Measurements from ENCODE around the gene EIF4G1.
"Not testable (repeated sequence)": the region's sequence is repeated elsewhere in the genome, so short reads cannot be mapped to it uniquely, and the experiment has no call there.

Gene EIF4G1

GRCh38 chr3:184314363-184314699 lies at the start of gene EIF4G1:
EIF4G1 (plus strand) TSS chr3:184314606; CDS start chr3:184315797, 1,191 bp downstream.
- no peaks in the 10 kb centered on the region for H3K27me3 Mint-ChIP-seq
- no peaks in the 10 kb centered on the region for H3K9me3 Mint-ChIP-seq
- peaks cover 49% of the 10 kb centered on the region for H3K36me3 Mint-ChIP-seq (ENCODE audit: low read depth)
- H3K27ac Mint-ChIP-seq, result peak within 1 kb of the TSS; percentile 72
- H3K4me1 Mint-ChIP-seq (ENCODE audit: low read depth), result peaks cover 34% of the 10 kb centered on the region
- intact Hi-C loops (cut with micrococcal nuclease), result loop anchor here (1.0 kb wide), 1 partner anchor 15 kb away; the partner anchor contains the start of gene PSMD2
- peak within 1 kb of the TSS; percentile 80 for H3K4me3 Mint-ChIP-seq

- H3K4me3 Mint-ChIP-seq; H3K27ac Mint-ChIP-seq; H3K9me3 Mint-ChIP-seq; H3K36me3 Mint-ChIP-seq (ENCODE audit: low read depth); H3K4me1 Mint-ChIP-seq (ENCODE audit: low read depth); intact Hi-C loops (cut with micrococcal nuclease): not testable (repeated sequence)
- peaks cover 70% of the 10 kb centered on the region for H3K27me3 Mint-ChIP-seq
Measured at GRCh38 chr3:184267249-184267648, 47.2 kb upstream of the EIF4G1 start.

- Mint-ChIP-seq H3K4me1 (ENCODE audit: low read depth) (peaks cover 1% of the 10 kb centered on the region), H3K36me3 (ENCODE audit: low read depth) (no peaks in the 10 kb centered on the region), H3K4me3 (no peak overlapping the region), H3K27ac (no peak overlapping the region), H3K9me3 (no peaks in the 10 kb centered on the region), H3K27me3 (peaks cover 70% of the 10 kb centered on the region)
- intact Hi-C loops (cut with micrococcal nuclease), result no loop called here
Measured at GRCh38 chr3:184272269-184272668, 42.1 kb upstream of the EIF4G1 start.

- peaks cover 5% of the 10 kb centered on the region for H3K4me1 Mint-ChIP-seq (ENCODE audit: low read depth)
- H3K27me3 Mint-ChIP-seq, result peaks cover 73% of the 10 kb centered on the region
- no peak overlapping the region for H3K27ac Mint-ChIP-seq
- no peak overlapping the region for H3K4me3 Mint-ChIP-seq
- no peaks in the 10 kb centered on the region for H3K36me3 Mint-ChIP-seq (ENCODE audit: low read depth)
- no peaks in the 10 kb centered on the region for H3K9me3 Mint-ChIP-seq
- intact Hi-C loops (cut with micrococcal nuclease), result no loop called here
Measured at GRCh38 chr3:184275381-184275701, 39.1 kb upstream of the EIF4G1 start.

- Mint-ChIP-seq H3K4me3 (no peak within 1 kb of the TSS), H3K27me3 (peaks cover 71% of the 10 kb centered on the region)
Measured at GRCh38 chr3:184275961-184276910, 38.2 kb upstream of the EIF4G1 start, which contains the start of gene ECE2. ECE2 (plus strand) TSS chr3:184276022; CDS start chr3:184276154, 132 bp downstream.

GRCh38 chr3:184277366-184277765 lies 37.0 kb upstream of the EIF4G1 start:
- intact Hi-C loops (cut with micrococcal nuclease), result no loop called here
- no peaks in the 10 kb centered on the region for H3K36me3 Mint-ChIP-seq (ENCODE audit: low read depth)
- peaks cover 5% of the 10 kb centered on the region for H3K4me1 Mint-ChIP-seq (ENCODE audit: low read depth)
- H3K4me3 Mint-ChIP-seq, result no peak overlapping the region
- H3K27me3 Mint-ChIP-seq, result peaks cover 63% of the 10 kb centered on the region
- H3K27ac Mint-ChIP-seq, result no peak overlapping the region
- no peaks in the 10 kb centered on the region for H3K9me3 Mint-ChIP-seq

More at GRCh38 chr3:184275961-184276910, 38.2 kb upstream of the EIF4G1 start, which contains the start of gene ECE2:
- Mint-ChIP-seq H3K27ac (no peak within 1 kb of the TSS), H3K36me3 (ENCODE audit: low read depth) (no peaks in the 10 kb centered on the region), H3K9me3 (no peaks in the 10 kb centered on the region), H3K4me1 (ENCODE audit: low read depth) (peaks cover 5% of the 10 kb centered on the region)
- intact Hi-C loops (cut with micrococcal nuclease), result no loop called here

GRCh38 chr3:184282941-184283340 lies 31.5 kb upstream of the EIF4G1 start:
- Mint-ChIP-seq H3K36me3 (ENCODE audit: low read depth) (no peaks in the 10 kb centered on the region), H3K27ac (no peak overlapping the region), H3K4me1 (ENCODE audit: low read depth) (peaks cover 14% of the 10 kb centered on the region), H3K27me3 (peaks cover 43% of the 10 kb centered on the region), H3K9me3 (no peaks in the 10 kb centered on the region), H3K4me3 (no peak overlapping the region)
- intact Hi-C loops (cut with micrococcal nuclease), result no loop called here

- intact Hi-C loops (cut with micrococcal nuclease), result no loop called here
- Mint-ChIP-seq H3K9me3 (no peaks in the 10 kb centered on the region), H3K27ac (no peak overlapping the region), H3K4me1 (ENCODE audit: low read depth) (peaks cover 14% of the 10 kb centered on the region), H3K36me3 (ENCODE audit: low read depth) (no peaks in the 10 kb centered on the region), H3K4me3 (no peak overlapping the region), H3K27me3 (peaks cover 38% of the 10 kb centered on the region)
Measured at GRCh38 chr3:184283681-184284080, 30.7 kb upstream of the EIF4G1 start.

GRCh38 chr3:184284696-184285095 lies 29.7 kb upstream of the EIF4G1 start:
- no peak overlapping the region for H3K27ac Mint-ChIP-seq
- H3K36me3 Mint-ChIP-seq (ENCODE audit: low read depth), result no peaks in the 10 kb centered on the region
- peaks cover 33% of the 10 kb centered on the region for H3K27me3 Mint-ChIP-seq
- peaks cover 14% of the 10 kb centered on the region for H3K4me1 Mint-ChIP-seq (ENCODE audit: low read depth)
- H3K9me3 Mint-ChIP-seq, result no peaks in the 10 kb centered on the region
- intact Hi-C loops (cut with micrococcal nuclease), result no loop called here
- H3K4me3 Mint-ChIP-seq, result no peak overlapping the region

GRCh38 chr3:184289426-184289938 lies 24.9 kb upstream of the EIF4G1 start:
- intact Hi-C loops (cut with micrococcal nuclease), result loop anchor here (1.0 to 2.0 kb wide), 2 partner anchors 63 to 394 kb away; no protein-coding TSS in a partner anchor
- H3K4me3 Mint-ChIP-seq, result no peak overlapping the region
- H3K27me3 Mint-ChIP-seq, result peaks cover 28% of the 10 kb centered on the region
- H3K9me3 Mint-ChIP-seq, result no peaks in the 10 kb centered on the region
- no peak overlapping the region for H3K27ac Mint-ChIP-seq
- H3K4me1 Mint-ChIP-seq (ENCODE audit: low read depth), result peaks cover 7% of the 10 kb centered on the region
- H3K36me3 Mint-ChIP-seq (ENCODE audit: low read depth), result no peaks in the 10 kb centered on the region

GRCh38 chr3:184290331-184290730 lies 24.1 kb upstream of the EIF4G1 start:
- intact Hi-C loops (cut with micrococcal nuclease), result no loop called here
- Mint-ChIP-seq H3K27ac (no peak overlapping the region), H3K4me3 (no peak overlapping the region), H3K36me3 (ENCODE audit: low read depth) (no peaks in the 10 kb centered on the region), H3K27me3 (peaks cover 29% of the 10 kb centered on the region), H3K9me3 (no peaks in the 10 kb centered on the region), H3K4me1 (ENCODE audit: low read depth) (peaks cover 6% of the 10 kb centered on the region)

GRCh38 chr3:184291044-184291737 lies 23.2 kb upstream of the EIF4G1 start:
- Mint-ChIP-seq H3K9me3 (no peaks in the 10 kb centered on the region), H3K4me3 (no peak overlapping the region), H3K27ac (no peak overlapping the region), H3K4me1 (ENCODE audit: low read depth) (peaks cover 6% of the 10 kb centered on the region), H3K36me3 (ENCODE audit: low read depth) (no peaks in the 10 kb centered on the region), H3K27me3 (peaks cover 26% of the 10 kb centered on the region)
- intact Hi-C loops (cut with micrococcal nuclease), result no loop called here

- H3K4me3 Mint-ChIP-seq, result no peak overlapping the region
- H3K27ac Mint-ChIP-seq, result peak overlapping the region; percentile 17
- H3K36me3 Mint-ChIP-seq (ENCODE audit: low read depth), result no peaks in the 10 kb centered on the region
- peaks cover 6% of the 10 kb centered on the region for H3K4me1 Mint-ChIP-seq (ENCODE audit: low read depth)
- H3K9me3 Mint-ChIP-seq, result no peaks in the 10 kb centered on the region
- intact Hi-C loops (cut with micrococcal nuclease), result no loop called here
- peaks cover 19% of the 10 kb centered on the region for H3K27me3 Mint-ChIP-seq
Measured at GRCh38 chr3:184291738-184292445, 22.5 kb upstream of the EIF4G1 start.

Measured in dendritic cell treated with granulocyte-macrophage colony-stimulating factor and Interleukin-4, amounts not matched to agents 40 ng/mL and 50 ng/mL, for 4 days (primary cell).